ENCODE data around the gene NFATC2. TPM values are rescaled to one million over a fixed set of nuclear protein-coding genes. Genes with fewer than 3 reads are reported as not detected.

NFATC2 gene
- total RNA-seq, 3 donors from 2014 or later (not counting 1 experiment from before 2014, with no cell fraction given) = 141 to 195 (median 160) TPM

DNA sequence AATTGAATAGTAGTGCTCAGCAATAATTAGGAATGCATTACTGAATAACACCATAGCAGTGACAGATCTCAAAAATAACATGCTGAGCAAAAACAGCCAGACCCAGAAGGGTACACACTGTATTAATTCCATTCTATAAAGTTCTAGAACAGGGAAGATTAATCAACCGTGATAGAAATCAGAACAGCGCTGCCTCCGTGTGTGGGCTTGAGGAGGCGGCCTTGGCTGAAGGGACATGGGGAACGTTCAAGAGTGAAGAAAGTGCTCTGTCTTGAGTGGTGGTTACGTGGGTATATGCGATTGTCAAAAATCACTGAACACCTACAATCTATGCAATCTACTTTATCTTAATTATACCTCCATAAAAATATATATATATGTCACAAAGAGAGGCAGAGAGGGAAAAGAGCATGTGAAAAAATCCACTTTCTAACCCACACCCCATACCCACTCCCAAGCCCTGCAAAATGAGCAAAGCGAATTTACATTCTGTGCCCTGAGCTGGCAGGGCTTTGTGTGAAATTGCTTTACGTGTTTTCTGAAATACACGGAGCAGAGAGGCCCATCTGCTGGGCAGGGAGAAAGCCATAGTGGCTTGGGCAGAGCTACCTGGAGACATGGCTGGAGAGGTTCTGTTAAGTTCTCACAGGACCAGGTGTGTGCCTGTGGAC is 74.4 kb downstream of the NFATC2 start:
- H3K27ac Mint-ChIP-seq = peak overlapping the region; percentile 51 to 64
- intact Hi-C loops (cut with micrococcal nuclease) = no loop called here
- peaks cover 69% of the 10 kb centered on the region for H3K36me3 ChIP-seq (ENCODE audit: control insufficient read depth, insufficient read depth, low read length)

GRCh38 chr20:51463998-51464397 is 78.5 kb downstream of the NFATC2 start:
- peak in 1 of 3 donors; percentile 39 for ATAC-seq
- H3K9me3 Mint-ChIP-seq = no peaks in the 10 kb centered on the region
- no peak overlapping the region for H3K4me3 ChIP-seq (ENCODE audit: low read length)

More for the DNA sequence above, 74.4 kb downstream of the NFATC2 start:
- Histone ChIP-seq H3K27ac (ENCODE audit: low read length) (no peak overlapping the region), H3K9me3 (ENCODE audit: control insufficient read depth, insufficient read depth, low read length) (no peaks in the 10 kb centered on the region), H3K27me3 (ENCODE audit: control insufficient read depth, insufficient read depth, low read length) (no peaks in the 10 kb centered on the region), H3K4me3 (ENCODE audit: low read length) (no peak overlapping the region), H3K4me1 (ENCODE audit: control insufficient read depth, insufficient read depth, low read length) (peaks cover 15% of the 10 kb centered on the region)
- Mint-ChIP-seq H3K27me3 (ENCODE audit: low read depth in 2 of 2) (no peaks in the 10 kb centered on the region), H3K9me3 (no peaks in the 10 kb centered on the region), H3K36me3 (peaks cover 8% of the 10 kb centered on the region), H3K4me3 (no peak overlapping the region), H3K4me1 (peaks cover 58 to 59% of the 10 kb centered on the region in 2 donors)
- TF ChIP-seq CTCF (IDR thresholded peaks at IDR 0.05) = no peak
- 88% methylated on average over 7 of the region's 10 CpGs for WGBS (ENCODE audit: insufficient coverage)
- DNase-seq (no peak), ATAC-seq (no peak)

DNA sequence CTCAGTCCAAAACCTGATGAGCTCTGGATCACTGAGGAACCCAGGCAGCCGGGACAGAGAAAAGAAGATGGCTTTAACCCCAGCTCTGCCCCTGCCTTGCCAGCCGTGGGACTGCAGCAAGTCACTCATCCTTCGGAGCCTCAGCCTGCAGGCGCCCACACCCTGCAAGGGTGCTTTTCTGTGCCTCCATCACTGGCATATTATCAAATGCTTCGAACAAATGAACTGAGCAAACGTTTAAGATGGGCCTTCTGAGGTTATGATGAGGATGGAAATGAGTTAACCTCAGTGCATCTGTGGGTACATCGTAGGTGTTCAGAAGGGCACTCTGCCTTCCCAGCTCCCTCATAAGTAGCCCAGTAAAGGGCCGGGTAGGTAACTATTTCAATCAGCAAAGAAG is 79.0 kb downstream of the NFATC2 start:
- DNase-seq (no peak), ATAC-seq (no peak)
- TF ChIP-seq CTCF (IDR thresholded peaks at IDR 0.05) = no peak
- intact Hi-C loops (cut with micrococcal nuclease) = no loop called here
- H3K4me1 Mint-ChIP-seq = peaks cover 35 to 52% of the 10 kb centered on the region in 2 donors
- Histone ChIP-seq H3K27me3 (ENCODE audit: control insufficient read depth, insufficient read depth, low read length) (no peaks in the 10 kb centered on the region), H3K27ac (ENCODE audit: low read length) (no peak overlapping the region), H3K4me1 (ENCODE audit: control insufficient read depth, insufficient read depth, low read length) (peaks cover 21% of the 10 kb centered on the region), H3K4me3 (ENCODE audit: low read length) (no peak overlapping the region), H3K36me3 (ENCODE audit: control insufficient read depth, insufficient read depth, low read length) (peaks cover 72% of the 10 kb centered on the region), H3K9me3 (ENCODE audit: control insufficient read depth, insufficient read depth, low read length) (no peaks in the 10 kb centered on the region)
- WGBS (ENCODE audit: insufficient coverage) = 82% methylated on average over 8 of the region's 8 CpGs
- H3K4me3 Mint-ChIP-seq = no peak overlapping the region
- no peaks in the 10 kb centered on the region for H3K9me3 Mint-ChIP-seq
- H3K36me3 Mint-ChIP-seq = peaks cover 7% of the 10 kb centered on the region
- peak overlapping the region; percentile 65 to 83 for H3K27ac Mint-ChIP-seq
- H3K27me3 Mint-ChIP-seq (ENCODE audit: low read depth in 2 of 2) = no peaks in the 10 kb centered on the region

More at GRCh38 chr20:51463998-51464397, 78.5 kb downstream of the NFATC2 start:
- Histone ChIP-seq H3K27me3 (ENCODE audit: control insufficient read depth, insufficient read depth, low read length) (no peaks in the 10 kb centered on the region), H3K36me3 (ENCODE audit: control insufficient read depth, insufficient read depth, low read length) (peaks cover 71% of the 10 kb centered on the region), H3K9me3 (ENCODE audit: control insufficient read depth, insufficient read depth, low read length) (no peaks in the 10 kb centered on the region), H3K4me1 (ENCODE audit: control insufficient read depth, insufficient read depth, low read length) (peaks cover 21% of the 10 kb centered on the region), H3K27ac (ENCODE audit: low read length) (no peak overlapping the region)
- intact Hi-C loops (cut with micrococcal nuclease) = no loop called here
- H3K36me3 Mint-ChIP-seq = peaks cover 4% of the 10 kb centered on the region
- peak overlapping the region; percentile 65 to 83 for H3K27ac Mint-ChIP-seq
- no peak for TF ChIP-seq CTCF (IDR thresholded peaks at IDR 0.05)
- H3K27me3 Mint-ChIP-seq (ENCODE audit: low read depth in 2 of 2) = no peaks in the 10 kb centered on the region
- H3K4me3 Mint-ChIP-seq = no peak overlapping the region
- H3K4me1 Mint-ChIP-seq = peaks cover 34 to 48% of the 10 kb centered on the region in 2 donors
- peak in 1 of 2 donors; percentile 40 for DNase-seq
- 67% methylated on average over 9 of the region's 9 CpGs for WGBS (ENCODE audit: insufficient coverage)

All from natural killer cell (primary cell).